Measurements from ENCODE around the gene ST8SIA5. TPM values are rescaled to one million over a fixed set of nuclear protein-coding genes. Genes with fewer than 3 reads are reported as not detected.

The ST8SIA5 gene
- total and polyA plus RNA-seq, 4 donors: 0.06 to 0.09 (median 0.08) TPM

- TF ChIP-seq CTCF (IDR thresholded peaks at IDR 0.05; ENCODE audit: control extremely low read depth, extremely low read depth): no peak
- ATAC-seq (ENCODE audit: insufficient read depth, low FRiP score): no peak
- Histone ChIP-seq H3K9ac (ENCODE audit: insufficient read depth in 1 of 2, low read length in 2 of 2) (no peak overlapping the region), H3K9me3 (ENCODE audit: control insufficient read depth in 4 of 4, insufficient read depth in 3 of 4, low read length in 3 of 4) (peaks cover 0 to 3% (median 0%) of the 10 kb centered on the region in 4 donors), H3K36me3 (ENCODE audit: control insufficient read depth in 4 of 4, insufficient read depth in 4 of 4, low read length in 4 of 4) (no peaks in the 10 kb centered on the region), H3K27me3 (ENCODE audit: control insufficient read depth in 3 of 3, insufficient read depth in 3 of 3, low read length in 2 of 3) (peaks cover 0 to 3% (median 0%) of the 10 kb centered on the region in 3 donors), H3K4me3 (no peak overlapping the region), H3K4me1 (ENCODE audit: control insufficient read depth in 5 of 5, insufficient read depth in 5 of 5, low read length in 5 of 5) (no peaks in the 10 kb centered on the region), H3K27ac (ENCODE audit: low read depth in 1 of 2, low read length in 1 of 2) (no peak overlapping the region)
- 85 to 94% methylated on average over 27 of the region's 27 CpGs for WGBS, 2 donors
- DNase-seq: no peak
Observed at GRCh38 chr18:46656326-46657114, 100.3 kb downstream of the ST8SIA5 start.

DNA sequence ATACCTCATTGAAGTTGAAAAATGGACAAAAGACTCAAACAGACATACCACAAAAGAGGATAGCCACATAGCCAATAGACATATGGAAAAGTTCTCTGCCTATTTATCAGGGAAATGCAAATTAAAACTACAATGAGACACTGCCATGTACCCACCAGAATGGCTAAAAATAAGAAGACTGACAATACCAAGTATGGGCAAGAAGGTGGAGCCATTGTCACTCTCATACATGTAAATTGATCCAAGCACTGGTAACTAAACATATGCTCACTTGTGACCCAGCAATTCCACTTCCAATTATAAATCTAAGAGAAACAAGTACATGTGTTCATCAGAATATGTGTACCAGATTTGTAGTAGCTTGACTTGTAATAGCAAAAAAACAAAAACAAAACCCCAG lies 104.5 kb downstream of the ST8SIA5 start:
- Histone ChIP-seq H3K4me1 (ENCODE audit: control insufficient read depth in 5 of 5, insufficient read depth in 5 of 5, low read length in 5 of 5) (no peaks in the 10 kb centered on the region), H3K9ac (ENCODE audit: insufficient read depth in 1 of 2, low read length in 2 of 2) (no peak overlapping the region), H3K27me3 (ENCODE audit: control insufficient read depth in 3 of 3, insufficient read depth in 3 of 3, low read length in 2 of 3) (peaks cover 0 to 3% (median 0%) of the 10 kb centered on the region in 3 donors), H3K27ac (ENCODE audit: low read depth in 1 of 2, low read length in 1 of 2) (no peak overlapping the region), H3K9me3 (ENCODE audit: control insufficient read depth in 4 of 4, insufficient read depth in 3 of 4, low read length in 3 of 4) (peaks cover 0 to 3% (median 0%) of the 10 kb centered on the region in 4 donors), H3K4me3 (no peak overlapping the region), H3K36me3 (ENCODE audit: control insufficient read depth in 4 of 4, insufficient read depth in 4 of 4, low read length in 4 of 4) (no peaks in the 10 kb centered on the region)
- ATAC-seq (ENCODE audit: insufficient read depth, low FRiP score) (no peak), DNase-seq (no peak)
- TF ChIP-seq CTCF (IDR thresholded peaks at IDR 0.05; ENCODE audit: control extremely low read depth, extremely low read depth): no peak

- Histone ChIP-seq H3K9me3 (ENCODE audit: control insufficient read depth in 4 of 4, insufficient read depth in 3 of 4, low read length in 3 of 4) (peaks cover 0 to 3% (median 0%) of the 10 kb centered on the region in 4 donors), H3K9ac (ENCODE audit: insufficient read depth in 1 of 2, low read length in 2 of 2) (no peak overlapping the region), H3K27ac (ENCODE audit: low read depth in 1 of 2, low read length in 1 of 2) (no peak overlapping the region), H3K27me3 (ENCODE audit: control insufficient read depth in 3 of 3, insufficient read depth in 3 of 3, low read length in 2 of 3) (peaks cover 0 to 3% (median 0%) of the 10 kb centered on the region in 3 donors), H3K36me3 (ENCODE audit: control insufficient read depth in 4 of 4, insufficient read depth in 4 of 4, low read length in 4 of 4) (no peaks in the 10 kb centered on the region), H3K4me1 (ENCODE audit: control insufficient read depth in 5 of 5, insufficient read depth in 5 of 5, low read length in 5 of 5) (no peaks in the 10 kb centered on the region), H3K4me3 (no peak overlapping the region)
- WGBS, 2 donors: 59 to 81% methylated on average over 4 of the region's 4 CpGs
- no peak for DNase-seq
- TF ChIP-seq CTCF (IDR thresholded peaks at IDR 0.05; ENCODE audit: control extremely low read depth, extremely low read depth): no peak
- no peak for ATAC-seq (ENCODE audit: insufficient read depth, low FRiP score)
Observed at GRCh38 chr18:46650681-46651080, 106.2 kb downstream of the ST8SIA5 start.
